NCI-H128 (cell line): ENCODE results near the gene CYB561D1.

Source experiments
- DNase-seq: peaks from one replicate; lab custom pipeline; 2025; ENCODE audit not compliant: unreplicated experiment; lab: John Stamatoyannopoulos, UW

Gene CYB561D1

GRCh38 chr1:109499661-109500536 is 6.0 kb downstream of the CYB561D1 start:
- no peak for DNase-seq

GRCh38 chr1:109500941-109501381 is 7.1 kb downstream of the CYB561D1 start:
- DNase-seq: no peak

- no peak for DNase-seq
Measured at GRCh38 chr1:109501644-109502363, 7.9 kb downstream of the CYB561D1 start.

GRCh38 chr1:109502364-109502851 is 8.5 kb downstream of the CYB561D1 start:
- no peak for DNase-seq

GRCh38 chr1:109503935-109504334 is 10.0 kb downstream of the CYB561D1 start:
- DNase-seq: no peak

GRCh38 chr1:109504974-109505373 is 11.1 kb downstream of the CYB561D1 start:
- DNase-seq: no peak

- DNase-seq: no peak
Measured at GRCh38 chr1:109508001-109508872, 14.3 kb downstream of the CYB561D1 start.

- DNase-seq: no peak
Measured at GRCh38 chr1:109508873-109509175, 14.9 kb downstream of the CYB561D1 start.

GRCh38 chr1:109509176-109510134 is 15.6 kb downstream of the CYB561D1 start, which contains the start of gene AMIGO1:
TSS of gene AMIGO1 (minus strand) at chr1:109509727. CDS start at chr1:109508912, 815 bp downstream.
- DNase-seq: no peak

- DNase-seq: no peak
Measured at GRCh38 chr1:109513110-109513710, 19.3 kb downstream of the CYB561D1 start.

GRCh38 chr1:109514846-109515245 is 21.0 kb downstream of the CYB561D1 start:
- DNase-seq: no peak

- no peak for DNase-seq
Measured at GRCh38 chr1:109516872-109517271, 23.0 kb downstream of the CYB561D1 start.

GRCh38 chr1:109517337-109517736 is 23.4 kb downstream of the CYB561D1 start:
- DNase-seq: no peak

GRCh38 chr1:109521002-109521951 is 27.4 kb downstream of the CYB561D1 start:
- no peak for DNase-seq

GRCh38 chr1:109522026-109522425 is 28.1 kb downstream of the CYB561D1 start:
- DNase-seq: no peak

- DNase-seq: no peak
Measured at GRCh38 chr1:109523706-109524105, 29.8 kb downstream of the CYB561D1 start.

GRCh38 chr1:109527098-109527811 is 33.4 kb downstream of the CYB561D1 start:
- no peak for DNase-seq
